Glutamatergic neuron (in vitro differentiated cells): ENCODE results near the gene KCTD21. TPM values are rescaled to one million over a fixed set of nuclear protein-coding genes. Genes with fewer than 3 reads are reported as not detected.

Source experiments
- DNase-seq: peaks from one replicate; pipeline ENCODE4 v3.0.0; 2022
- H3K27ac Mint-ChIP-seq: one replicate; pipeline ENCODE4 v1.8.0; 2020; ENCODE audit warnings: mild to moderate bottlenecking, mixed read lengths, inconsistent platforms; ENCODE audit not compliant: unreplicated experiment
- H3K27me3 Mint-ChIP-seq: one replicate; pipeline ENCODE4 v1.8.0; 2020; ENCODE audit warnings: mild to moderate bottlenecking, moderate library complexity, mixed read lengths, inconsistent platforms; ENCODE audit not compliant: unreplicated experiment
- H3K36me3 Mint-ChIP-seq: one replicate; pipeline ENCODE4 v1.8.0; 2020; ENCODE audit warnings: mild to moderate bottlenecking, mixed read lengths, inconsistent platforms; ENCODE audit not compliant: unreplicated experiment
- H3K4me1 Mint-ChIP-seq: one replicate; pipeline ENCODE4 v1.8.0; 2020; ENCODE audit warnings: mild to moderate bottlenecking, low read depth, mixed read lengths, inconsistent platforms; ENCODE audit not compliant: unreplicated experiment
- H3K4me3 Mint-ChIP-seq: one replicate; pipeline ENCODE4 v1.8.0; 2020; ENCODE audit warnings: mild to moderate bottlenecking, mixed read lengths, inconsistent platforms; ENCODE audit not compliant: unreplicated experiment
- H3K9me3 Mint-ChIP-seq: one replicate; pipeline ENCODE4 v1.8.0; 2020; ENCODE audit warnings: mild to moderate bottlenecking, moderate library complexity, mixed read lengths, inconsistent platforms; ENCODE audit not compliant: unreplicated experiment
- total RNA-seq: library from RNA; stranded (reverse); fragmentation: NEBNext Ultra II Directional; extraction: Animal tissue kit (Norgen Biotek cat#: 25700); gene quantifications from one replicate; pipeline ENCODE4 v1.2.1, GENCODE V29; 2021; ENCODE audit not compliant: unreplicated experiment
- TF ChIP-seq, protein P1 (sequence below): fragments of 200-600 bp; sonication (generic); IDR thresholded peaks from one replicate; pipeline ENCODE4 v1.5.0; 2021; ENCODE audit not compliant: partially characterized antibody, unreplicated experiment

KCTD21 gene
- total RNA-seq, 1 donor from 2014 or later, result 9.7 TPM

GRCh38 chr11:78166855-78167469 is 21.5 kb downstream of the KCTD21 start:
- Mint-ChIP-seq H3K9me3 (peaks cover 4% of the 10 kb centered on the region), H3K4me3 (no peak overlapping the region), H3K36me3 (no peaks in the 10 kb centered on the region), H3K27me3 (peaks cover 8% of the 10 kb centered on the region), H3K27ac (no peak overlapping the region), H3K4me1 (peaks cover 7% of the 10 kb centered on the region)
- TF ChIP-seq, protein P1, sequence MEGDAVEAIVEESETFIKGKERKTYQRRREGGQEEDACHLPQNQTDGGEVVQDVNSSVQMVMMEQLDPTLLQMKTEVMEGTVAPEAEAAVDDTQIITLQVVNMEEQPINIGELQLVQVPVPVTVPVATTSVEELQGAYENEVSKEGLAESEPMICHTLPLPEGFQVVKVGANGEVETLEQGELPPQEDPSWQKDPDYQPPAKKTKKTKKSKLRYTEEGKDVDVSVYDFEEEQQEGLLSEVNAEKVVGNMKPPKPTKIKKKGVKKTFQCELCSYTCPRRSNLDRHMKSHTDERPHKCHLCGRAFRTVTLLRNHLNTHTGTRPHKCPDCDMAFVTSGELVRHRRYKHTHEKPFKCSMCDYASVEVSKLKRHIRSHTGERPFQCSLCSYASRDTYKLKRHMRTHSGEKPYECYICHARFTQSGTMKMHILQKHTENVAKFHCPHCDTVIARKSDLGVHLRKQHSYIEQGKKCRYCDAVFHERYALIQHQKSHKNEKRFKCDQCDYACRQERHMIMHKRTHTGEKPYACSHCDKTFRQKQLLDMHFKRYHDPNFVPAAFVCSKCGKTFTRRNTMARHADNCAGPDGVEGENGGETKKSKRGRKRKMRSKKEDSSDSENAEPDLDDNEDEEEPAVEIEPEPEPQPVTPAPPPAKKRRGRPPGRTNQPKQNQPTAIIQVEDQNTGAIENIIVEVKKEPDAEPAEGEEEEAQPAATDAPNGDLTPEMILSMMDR, result no peak
- no peak for DNase-seq

GRCh38 chr11:78164471-78164870 is 24.0 kb downstream of the KCTD21 start:
- H3K27me3 Mint-ChIP-seq, result peaks cover 5% of the 10 kb centered on the region
- H3K4me3 Mint-ChIP-seq, result no peak overlapping the region
- TF ChIP-seq, protein P1, result no peak
- H3K36me3 Mint-ChIP-seq, result no peaks in the 10 kb centered on the region
- H3K27ac Mint-ChIP-seq, result no peak overlapping the region
- peaks cover 4% of the 10 kb centered on the region for H3K9me3 Mint-ChIP-seq
- DNase-seq, result no peak
- peaks cover 7% of the 10 kb centered on the region for H3K4me1 Mint-ChIP-seq

DNA sequence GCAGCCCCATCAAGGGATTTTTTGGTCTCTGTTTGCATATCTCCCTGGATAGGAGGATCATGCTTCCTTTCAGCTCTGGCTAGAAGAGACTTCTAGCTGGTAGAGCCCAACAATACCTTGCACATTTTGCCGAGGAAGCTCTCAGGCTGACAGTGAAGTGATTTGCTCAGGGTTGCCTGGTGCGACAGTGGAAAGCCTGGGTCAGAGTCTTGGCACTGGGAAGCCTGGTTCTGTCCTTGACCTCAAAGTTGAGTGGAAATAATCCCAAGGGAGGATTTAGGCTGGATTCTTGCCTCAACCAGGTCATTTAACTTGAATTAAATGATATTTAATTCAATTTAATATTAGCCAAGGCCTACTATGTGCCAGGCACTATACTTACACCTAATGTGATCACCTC is 24.6 kb downstream of the KCTD21 start:
- H3K4me1 Mint-ChIP-seq, result peaks cover 7% of the 10 kb centered on the region
- H3K36me3 Mint-ChIP-seq, result no peaks in the 10 kb centered on the region
- no peak overlapping the region for H3K27ac Mint-ChIP-seq
- TF ChIP-seq, protein P1, result no peak
- peaks cover 5% of the 10 kb centered on the region for H3K27me3 Mint-ChIP-seq
- DNase-seq, result no peak
- H3K9me3 Mint-ChIP-seq, result peaks cover 4% of the 10 kb centered on the region
- H3K4me3 Mint-ChIP-seq, result no peak overlapping the region

- H3K9me3 Mint-ChIP-seq, result no peaks in the 10 kb centered on the region
- TF ChIP-seq, protein P1, result no peak
- H3K4me1 Mint-ChIP-seq, result no peaks in the 10 kb centered on the region
- no peaks in the 10 kb centered on the region for H3K27me3 Mint-ChIP-seq
- H3K27ac Mint-ChIP-seq, result no peak overlapping the region
- no peak for DNase-seq
- no peak overlapping the region for H3K4me3 Mint-ChIP-seq
- no peaks in the 10 kb centered on the region for H3K36me3 Mint-ChIP-seq
Measured at GRCh38 chr11:78161962-78162371, 26.5 kb downstream of the KCTD21 start.

DNA sequence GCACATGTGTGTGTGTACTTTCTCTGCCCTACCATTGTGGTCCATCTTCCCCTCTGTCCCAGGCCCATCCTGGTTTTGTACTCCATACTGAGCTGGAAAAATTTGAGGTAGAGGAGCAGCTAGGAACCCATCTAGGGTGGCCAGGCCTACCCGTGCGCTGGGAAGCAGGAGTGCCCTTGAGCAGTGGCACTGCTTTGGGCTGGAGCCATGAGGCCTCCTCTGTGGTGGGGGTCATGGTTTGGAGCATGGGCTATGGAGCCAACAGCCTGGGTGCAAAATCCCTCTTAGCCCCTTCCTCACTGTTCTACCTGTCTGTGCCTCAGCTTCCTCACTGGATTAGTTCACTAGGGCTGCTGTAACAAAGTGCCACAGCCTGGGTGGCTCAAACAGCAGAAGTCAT is 27.1 kb downstream of the KCTD21 start:
- H3K27me3 Mint-ChIP-seq, result no peaks in the 10 kb centered on the region
- peaks cover 2% of the 10 kb centered on the region for H3K4me1 Mint-ChIP-seq
- no peak overlapping the region for H3K27ac Mint-ChIP-seq
- DNase-seq, result no peak
- H3K9me3 Mint-ChIP-seq, result no peaks in the 10 kb centered on the region
- no peak overlapping the region for H3K4me3 Mint-ChIP-seq
- no peaks in the 10 kb centered on the region for H3K36me3 Mint-ChIP-seq
- TF ChIP-seq, protein P1, result no peak
